GM23338 (cell line): Measurements from ENCODE around the gene MYO9A. TPM values are rescaled to one million over a fixed set of nuclear protein-coding genes. Genes with fewer than 3 reads are reported as not detected.

Experiments
- ATAC-seq: fragments of 200-7000 bp; cut with Tn5 transposase; 3 replicates; pipeline ENCODE4 v1.9.1; 2020
- DNase-seq: peaks from one replicate; pipeline ENCODE4 v3.0.0-alpha.2; 2015; ENCODE audit warnings: low spot score
- H2AFZ ChIP-seq: fragments of 200-600 bp; sonication (generic); 2 replicates; pipeline ENCODE4 v1.8.0; 2016; ENCODE audit warnings: antibody characterized with exemption, mild to moderate bottlenecking, moderate library complexity
- H3F3A ChIP-seq: fragments of 200-600 bp; sonication (generic); replicated peaks from 2 replicates; pipeline ENCODE4 v1.8.0; 2017; ENCODE audit warnings: antibody characterized with exemption, mixed run types, low read depth
- H3K27ac ChIP-seq: fragments of 200-600 bp; sonication (generic); 2 replicates; pipeline ENCODE4 v1.6.1; 2016; ENCODE audit warnings: low read depth
- H3K27me3 ChIP-seq: fragments of 200-600 bp; sonication (generic); 2 replicates; pipeline ENCODE4 v1.8.0; 2016; ENCODE audit warnings: mild to moderate bottlenecking, mixed run types, moderate library complexity; ENCODE audit not compliant: insufficient read depth
- H3K36me3 ChIP-seq: fragments of 200-600 bp; sonication (generic); 2 replicates; pipeline ENCODE4 v1.8.0; 2016; ENCODE audit warnings: mild to moderate bottlenecking; ENCODE audit not compliant: insufficient read depth
- H3K4me1 ChIP-seq: fragments of 200-600 bp; sonication (generic); 2 replicates; pipeline ENCODE4 v1.8.0; 2016; ENCODE audit warnings: mild to moderate bottlenecking, moderate library complexity; ENCODE audit not compliant: insufficient read depth
- H3K4me2 ChIP-seq: fragments of 200-600 bp; sonication (generic); 2 replicates; pipeline ENCODE4 v1.7.1; 2017; ENCODE audit warnings: mixed run types
- H3K4me3 ChIP-seq: fragments of 200-600 bp; sonication (generic); 2 replicates; pipeline ENCODE4 v1.6.1; 2016; ENCODE audit warnings: mixed run types
- H3K79me2 ChIP-seq: fragments of 200-600 bp; sonication (generic); replicated peaks from 2 replicates; pipeline ENCODE4 v1.8.0; 2017; ENCODE audit warnings: mild to moderate bottlenecking; ENCODE audit not compliant: insufficient read depth
- H3K9me2 ChIP-seq: fragments of 200-600 bp; sonication (generic); 2 replicates; pipeline ENCODE4 v1.8.0; 2017; ENCODE audit not compliant: insufficient read depth
- H4K20me1 ChIP-seq: fragments of 200-600 bp; sonication (generic); replicated peaks from 2 replicates; pipeline ENCODE4 v1.8.0; 2017; ENCODE audit warnings: mild to moderate bottlenecking; ENCODE audit not compliant: insufficient read depth
- H3K27ac Mint-ChIP-seq: 2 replicates; pipeline ENCODE4 v1.8.0; 2020; ENCODE audit warnings: inconsistent platforms, mild to moderate bottlenecking, moderate library complexity, mixed read lengths
- H3K27me3 Mint-ChIP-seq: 3 replicates; pipeline ENCODE4 v1.8.0; 2022; ENCODE audit warnings: low read depth, mild to moderate bottlenecking, moderate library complexity, mixed read lengths, inconsistent platforms; ENCODE audit not compliant: insufficient read depth, poor library complexity
- H3K36me3 Mint-ChIP-seq: 3 replicates; pipeline ENCODE4 v1.8.0; 2021; ENCODE audit warnings: low read depth, mild to moderate bottlenecking, inconsistent platforms, moderate library complexity, mixed read lengths
- H3K4me1 Mint-ChIP-seq: 3 replicates; pipeline ENCODE4 v1.8.0; 2020; ENCODE audit warnings: mild to moderate bottlenecking, inconsistent platforms, mixed read lengths
- H3K4me3 Mint-ChIP-seq: 3 replicates; pipeline ENCODE4 v1.8.0; 2021; ENCODE audit warnings: moderate library complexity, mild to moderate bottlenecking, inconsistent platforms, mixed read lengths
- H3K9me3 Mint-ChIP-seq: 3 replicates; pipeline ENCODE4 v1.8.0; 2020; ENCODE audit warnings: moderate library complexity, mild to moderate bottlenecking, inconsistent platforms, mixed read lengths
- CREB1 ChIP-seq: fragments of 250-450 bp; sonication (Bioruptor Pico); IDR thresholded peaks from 2 replicates; pipeline ENCODE4 v1.5.0; 2020; ENCODE audit warnings: low read depth, mild to moderate bottlenecking, moderate library complexity
- EZH2 ChIP-seq: fragments of 200-600 bp; sonication (generic); IDR thresholded peaks from one replicate; pipeline ENCODE4 v1.8.0; 2017; ENCODE audit warnings: antibody characterized with exemption, mild to moderate bottlenecking, low read depth; ENCODE audit not compliant: unreplicated experiment
- EZH2phosphoT487 ChIP-seq: fragments of 200-600 bp; sonication (generic); IDR thresholded peaks from one replicate; pipeline ENCODE4 v1.8.1; 2018; ENCODE audit warnings: antibody characterized with exemption; ENCODE audit not compliant: unreplicated experiment
- NANOG ChIP-seq: IDR thresholded peaks from 2 replicates; pipeline ENCODE4 v1.6.1; 2016; ENCODE audit warnings: antibody characterized with exemption, borderline replicate concordance
- ZNF331 ChIP-seq: fragments of 250-450 bp; sonication (Bioruptor Pico); IDR thresholded peaks from 2 replicates; pipeline ENCODE4 v1.5.0; 2020; ENCODE audit warnings: low read depth, mild to moderate bottlenecking, moderate library complexity
- polyA plus RNA-seq: library from polyadenylated mRNA; unstranded; fragments of >200 nt; fragmentation: Nextera tagmentation; extraction: Ambion mirVana; gene quantifications from 2 replicates; pipeline ENCODE4 v1.2.1, GENCODE V29; 2016
- total RNA-seq: library from RNA; depleted of rRNA; stranded (reverse); fragments of >200 nt; shearing (Covaris generic); gene quantifications from 2 replicates; pipeline ENCODE4 v1.2.3, GENCODE V29; 2014
- TF ChIP-seq, protein P1 (sequence below): IDR thresholded peaks from one replicate; pipeline ENCODE4 v1.6.1; 2018; ENCODE audit warnings: antibody characterized with exemption; ENCODE audit not compliant: unreplicated experiment
- TF ChIP-seq, protein P2 (sequence below): IDR thresholded peaks from 2 replicates; pipeline ENCODE4 v1.6.1; 2016; ENCODE audit warnings: antibody characterized with exemption
- TF ChIP-seq, protein P3 (sequence below): fragments of 250-450 bp; sonication (Bioruptor Pico); IDR thresholded peaks from 2 replicates; pipeline ENCODE4 v1.5.0; 2020; ENCODE audit warnings: mild to moderate bottlenecking, moderate library complexity

The MYO9A gene
- total and polyA plus RNA-seq, 2 experiments from 2014 or later, result 11.6 to 32.8 TPM

DNA sequence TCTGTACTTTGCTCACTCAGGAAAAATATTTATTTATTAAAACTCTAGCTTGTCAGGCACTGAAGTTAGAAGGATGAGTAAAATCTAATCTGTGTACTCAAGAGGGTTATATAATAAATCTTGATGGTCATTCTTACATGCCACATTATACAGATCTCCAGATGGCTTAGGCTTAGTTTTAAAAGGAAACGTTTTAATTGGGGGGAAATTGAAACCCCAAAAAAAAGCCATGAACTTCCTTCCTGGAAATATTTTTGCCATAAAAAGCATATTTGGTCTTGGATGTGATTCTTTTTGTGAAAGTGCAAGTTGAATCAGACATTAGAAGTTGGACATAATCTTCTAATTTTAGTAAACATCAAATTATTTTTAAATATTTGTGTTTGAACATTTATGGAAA lies 6.3 kb upstream of the MYO9A start:
- peaks cover 14% of the 10 kb centered on the region; the same call in 2 of the 3 replicates for H3K4me1 Mint-ChIP-seq
- no peaks in the 10 kb centered on the region for H4K20me1 ChIP-seq
- no peak overlapping the region for H2AFZ ChIP-seq
- H3K27ac Mint-ChIP-seq, result no peak overlapping the region
- no peaks in the 10 kb centered on the region for H3K9me3 Mint-ChIP-seq
- no peak overlapping the region for H3K4me3 Mint-ChIP-seq
- TF ChIP-seq EZH2phosphoT487, result no peak
- TF ChIP-seq ZNF331 (CRISPR knock-in tag), result no peak
- TF ChIP-seq NANOG, result no peak
- no peak for TF ChIP-seq EZH2
- no peak for TF ChIP-seq CREB1 (CRISPR knock-in tag)
- TF ChIP-seq, protein P1, sequence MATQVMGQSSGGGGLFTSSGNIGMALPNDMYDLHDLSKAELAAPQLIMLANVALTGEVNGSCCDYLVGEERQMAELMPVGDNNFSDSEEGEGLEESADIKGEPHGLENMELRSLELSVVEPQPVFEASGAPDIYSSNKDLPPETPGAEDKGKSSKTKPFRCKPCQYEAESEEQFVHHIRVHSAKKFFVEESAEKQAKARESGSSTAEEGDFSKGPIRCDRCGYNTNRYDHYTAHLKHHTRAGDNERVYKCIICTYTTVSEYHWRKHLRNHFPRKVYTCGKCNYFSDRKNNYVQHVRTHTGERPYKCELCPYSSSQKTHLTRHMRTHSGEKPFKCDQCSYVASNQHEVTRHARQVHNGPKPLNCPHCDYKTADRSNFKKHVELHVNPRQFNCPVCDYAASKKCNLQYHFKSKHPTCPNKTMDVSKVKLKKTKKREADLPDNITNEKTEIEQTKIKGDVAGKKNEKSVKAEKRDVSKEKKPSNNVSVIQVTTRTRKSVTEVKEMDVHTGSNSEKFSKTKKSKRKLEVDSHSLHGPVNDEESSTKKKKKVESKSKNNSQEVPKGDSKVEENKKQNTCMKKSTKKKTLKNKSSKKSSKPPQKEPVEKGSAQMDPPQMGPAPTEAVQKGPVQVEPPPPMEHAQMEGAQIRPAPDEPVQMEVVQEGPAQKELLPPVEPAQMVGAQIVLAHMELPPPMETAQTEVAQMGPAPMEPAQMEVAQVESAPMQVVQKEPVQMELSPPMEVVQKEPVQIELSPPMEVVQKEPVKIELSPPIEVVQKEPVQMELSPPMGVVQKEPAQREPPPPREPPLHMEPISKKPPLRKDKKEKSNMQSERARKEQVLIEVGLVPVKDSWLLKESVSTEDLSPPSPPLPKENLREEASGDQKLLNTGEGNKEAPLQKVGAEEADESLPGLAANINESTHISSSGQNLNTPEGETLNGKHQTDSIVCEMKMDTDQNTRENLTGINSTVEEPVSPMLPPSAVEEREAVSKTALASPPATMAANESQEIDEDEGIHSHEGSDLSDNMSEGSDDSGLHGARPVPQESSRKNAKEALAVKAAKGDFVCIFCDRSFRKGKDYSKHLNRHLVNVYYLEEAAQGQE, result no peak
- TF ChIP-seq, protein P2, sequence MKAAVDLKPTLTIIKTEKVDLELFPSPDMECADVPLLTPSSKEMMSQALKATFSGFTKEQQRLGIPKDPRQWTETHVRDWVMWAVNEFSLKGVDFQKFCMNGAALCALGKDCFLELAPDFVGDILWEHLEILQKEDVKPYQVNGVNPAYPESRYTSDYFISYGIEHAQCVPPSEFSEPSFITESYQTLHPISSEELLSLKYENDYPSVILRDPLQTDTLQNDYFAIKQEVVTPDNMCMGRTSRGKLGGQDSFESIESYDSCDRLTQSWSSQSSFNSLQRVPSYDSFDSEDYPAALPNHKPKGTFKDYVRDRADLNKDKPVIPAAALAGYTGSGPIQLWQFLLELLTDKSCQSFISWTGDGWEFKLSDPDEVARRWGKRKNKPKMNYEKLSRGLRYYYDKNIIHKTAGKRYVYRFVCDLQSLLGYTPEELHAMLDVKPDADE, result no peak
- TF ChIP-seq, protein P3, sequence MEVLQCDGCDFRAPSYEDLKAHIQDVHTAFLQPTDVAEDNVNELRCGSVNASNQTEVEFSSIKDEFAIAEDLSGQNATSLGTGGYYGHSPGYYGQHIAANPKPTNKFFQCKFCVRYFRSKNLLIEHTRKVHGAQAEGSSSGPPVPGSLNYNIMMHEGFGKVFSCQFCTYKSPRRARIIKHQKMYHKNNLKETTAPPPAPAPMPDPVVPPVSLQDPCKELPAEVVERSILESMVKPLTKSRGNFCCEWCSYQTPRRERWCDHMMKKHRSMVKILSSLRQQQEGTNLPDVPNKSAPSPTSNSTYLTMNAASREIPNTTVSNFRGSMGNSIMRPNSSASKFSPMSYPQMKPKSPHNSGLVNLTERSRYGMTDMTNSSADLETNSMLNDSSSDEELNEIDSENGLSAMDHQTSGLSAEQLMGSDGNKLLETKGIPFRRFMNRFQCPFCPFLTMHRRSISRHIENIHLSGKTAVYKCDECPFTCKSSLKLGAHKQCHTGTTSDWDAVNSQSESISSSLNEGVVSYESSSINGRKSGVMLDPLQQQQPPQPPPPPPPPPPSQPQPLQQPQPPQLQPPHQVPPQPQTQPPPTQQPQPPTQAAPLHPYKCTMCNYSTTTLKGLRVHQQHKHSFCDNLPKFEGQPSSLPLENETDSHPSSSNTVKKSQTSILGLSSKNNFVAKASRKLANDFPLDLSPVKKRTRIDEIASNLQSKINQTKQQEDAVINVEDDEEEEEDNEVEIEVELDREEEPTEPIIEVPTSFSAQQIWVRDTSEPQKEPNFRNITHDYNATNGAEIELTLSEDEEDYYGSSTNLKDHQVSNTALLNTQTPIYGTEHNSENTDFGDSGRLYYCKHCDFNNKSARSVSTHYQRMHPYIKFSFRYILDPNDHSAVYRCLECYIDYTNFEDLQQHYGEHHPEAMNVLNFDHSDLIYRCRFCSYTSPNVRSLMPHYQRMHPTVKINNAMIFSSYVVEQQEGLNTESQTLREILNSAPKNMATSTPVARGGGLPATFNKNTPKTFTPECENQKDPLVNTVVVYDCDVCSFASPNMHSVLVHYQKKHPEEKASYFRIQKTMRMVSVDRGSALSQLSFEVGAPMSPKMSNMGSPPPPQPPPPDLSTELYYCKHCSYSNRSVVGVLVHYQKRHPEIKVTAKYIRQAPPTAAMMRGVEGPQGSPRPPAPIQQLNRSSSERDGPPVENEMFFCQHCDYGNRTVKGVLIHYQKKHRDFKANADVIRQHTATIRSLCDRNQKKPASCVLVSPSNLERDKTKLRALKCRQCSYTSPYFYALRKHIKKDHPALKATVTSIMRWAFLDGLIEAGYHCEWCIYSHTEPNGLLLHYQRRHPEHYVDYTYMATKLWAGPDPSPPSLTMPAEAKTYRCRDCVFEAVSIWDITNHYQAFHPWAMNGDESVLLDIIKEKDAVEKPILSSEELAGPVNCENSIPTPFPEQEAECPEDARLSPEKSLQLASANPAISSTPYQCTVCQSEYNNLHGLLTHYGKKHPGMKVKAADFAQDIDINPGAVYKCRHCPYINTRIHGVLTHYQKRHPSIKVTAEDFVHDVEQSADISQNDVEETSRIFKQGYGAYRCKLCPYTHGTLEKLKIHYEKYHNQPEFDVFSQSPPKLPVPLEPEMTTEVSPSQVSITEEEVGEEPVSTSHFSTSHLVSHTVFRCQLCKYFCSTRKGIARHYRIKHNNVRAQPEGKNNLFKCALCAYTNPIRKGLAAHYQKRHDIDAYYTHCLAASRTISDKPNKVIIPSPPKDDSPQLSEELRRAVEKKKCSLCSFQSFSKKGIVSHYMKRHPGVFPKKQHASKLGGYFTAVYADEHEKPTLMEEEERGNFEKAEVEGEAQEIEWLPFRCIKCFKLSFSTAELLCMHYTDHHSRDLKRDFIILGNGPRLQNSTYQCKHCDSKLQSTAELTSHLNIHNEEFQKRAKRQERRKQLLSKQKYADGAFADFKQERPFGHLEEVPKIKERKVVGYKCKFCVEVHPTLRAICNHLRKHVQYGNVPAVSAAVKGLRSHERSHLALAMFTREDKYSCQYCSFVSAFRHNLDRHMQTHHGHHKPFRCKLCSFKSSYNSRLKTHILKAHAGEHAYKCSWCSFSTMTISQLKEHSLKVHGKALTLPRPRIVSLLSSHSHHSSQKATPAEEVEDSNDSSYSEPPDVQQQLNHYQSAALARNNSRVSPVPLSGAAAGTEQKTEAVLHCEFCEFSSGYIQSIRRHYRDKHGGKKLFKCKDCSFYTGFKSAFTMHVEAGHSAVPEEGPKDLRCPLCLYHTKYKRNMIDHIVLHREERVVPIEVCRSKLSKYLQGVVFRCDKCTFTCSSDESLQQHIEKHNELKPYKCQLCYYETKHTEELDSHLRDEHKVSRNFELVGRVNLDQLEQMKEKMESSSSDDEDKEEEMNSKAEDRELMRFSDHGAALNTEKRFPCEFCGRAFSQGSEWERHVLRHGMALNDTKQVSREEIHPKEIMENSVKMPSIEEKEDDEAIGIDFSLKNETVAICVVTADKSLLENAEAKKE, result no peak
- no peaks in the 10 kb centered on the region for H3K36me3 Mint-ChIP-seq
- no peaks in the 10 kb centered on the region for H3K36me3 ChIP-seq
- ATAC-seq (no peak), DNase-seq (no peak)
- peaks cover 9% of the 10 kb centered on the region for H3K79me2 ChIP-seq
- no peaks in the 10 kb centered on the region for H3K27me3 ChIP-seq
- peaks cover 2% of the 10 kb centered on the region for H3K27me3 Mint-ChIP-seq
- no peak overlapping the region for H3K4me3 ChIP-seq
- H3K4me1 ChIP-seq, result peaks cover 9% of the 10 kb centered on the region; the same call in 1 of the 2 replicates
- H3K27ac ChIP-seq, result no peak overlapping the region
- H3K9me2 ChIP-seq, result no peaks in the 10 kb centered on the region
- H3K4me2 ChIP-seq, result no peak overlapping the region
- no peaks in the 10 kb centered on the region for H3F3A ChIP-seq
